ENCODE measurements around the gene DPF3.
"Not testable (repeated sequence)": the region's sequence is repeated elsewhere in the genome, so short reads cannot be mapped to it uniquely, and the experiment has no call there.

Gene DPF3

DNA sequence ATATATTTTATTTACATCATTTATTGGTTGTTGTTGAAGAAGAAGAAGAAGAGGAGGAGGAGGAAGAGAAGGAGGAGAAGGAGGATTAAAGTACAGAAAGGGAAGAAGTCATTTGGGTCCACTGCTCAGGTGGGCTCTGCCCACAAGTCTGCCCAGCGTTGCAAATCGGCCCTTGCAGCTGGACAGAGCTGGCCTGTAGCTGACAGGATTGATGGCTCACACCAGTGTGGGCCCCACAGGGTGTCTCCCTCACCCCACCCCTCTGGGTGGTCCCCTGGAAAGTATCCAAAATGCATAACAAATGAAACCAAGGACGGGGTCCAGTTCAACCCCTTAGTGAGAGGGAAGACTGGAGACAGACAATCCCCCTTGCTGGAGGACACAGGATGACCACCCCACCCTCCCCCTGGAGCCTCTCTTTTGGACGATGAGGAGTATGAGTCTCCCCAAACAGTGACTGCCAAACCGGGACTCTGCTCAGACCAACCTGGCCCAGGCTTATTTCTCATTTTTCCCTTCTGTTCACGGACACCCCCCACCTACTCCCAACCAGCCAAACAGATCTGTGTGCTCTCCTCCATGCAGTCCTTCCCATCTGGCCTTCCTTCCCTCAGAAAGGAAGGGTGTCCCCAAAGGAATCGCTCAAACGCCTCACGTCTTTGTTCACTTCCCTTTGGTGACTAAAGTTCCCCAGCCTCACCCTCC, 17.7 kb downstream of the DPF3 start:
- TF ChIP-seq SPI1 (IDR thresholded peaks at IDR 0.05; ENCODE audit: low read depth, low read length) (no peak), POLR2A (IDR thresholded peaks at IDR 0.05; ENCODE audit: low read depth, low read length) (no peak), PAX5 (IDR thresholded peaks at IDR 0.05; ENCODE audit: insufficient read depth, low read length, severe bottlenecking) (no peak), POU2F2 (IDR thresholded peaks at IDR 0.05; ENCODE audit: low read depth, low read length) (no peak), POLR2AphosphoS5 (IDR thresholded peaks at IDR 0.05; ENCODE audit: low read depth, low read length) (no peak), TAF1 (IDR thresholded peaks at IDR 0.05; ENCODE audit: low read depth, low read length) (no peak)
- DNase-seq (ENCODE audit: insufficient read length, low spot score) (no peak), FAIRE-seq (no peak)

DNA sequence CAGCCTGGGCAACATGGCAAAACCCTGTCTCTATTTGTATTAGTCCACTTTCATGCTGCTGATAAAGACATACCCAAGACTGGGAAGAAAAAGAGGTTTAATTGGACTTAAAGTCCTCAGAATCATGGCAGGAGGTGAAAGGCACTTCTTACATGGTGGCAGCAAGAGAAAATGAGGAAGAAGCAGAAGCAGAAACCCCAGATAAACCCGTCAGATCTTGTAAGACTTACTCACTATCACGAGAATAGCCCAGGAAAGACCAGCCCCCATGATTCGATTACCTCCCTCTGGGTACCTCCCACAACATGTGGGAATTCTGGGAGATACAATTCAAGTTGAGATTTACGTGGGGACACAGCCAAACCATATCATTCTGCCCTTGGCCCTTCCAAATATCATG, 23.0 kb downstream of the DPF3 start:
- DNase-seq (ENCODE audit: insufficient read length, low spot score); FAIRE-seq: not testable (repeated sequence)

GRCh38 chr14:72869407-72870329, 24.2 kb downstream of the DPF3 start:
- DNase-seq (ENCODE audit: insufficient read length, low spot score) (no peak), FAIRE-seq (no peak)
- TF ChIP-seq SPI1 (IDR thresholded peaks at IDR 0.05; ENCODE audit: low read depth, low read length) (no peak), POLR2AphosphoS5 (IDR thresholded peaks at IDR 0.05; ENCODE audit: low read depth, low read length) (no peak), POU2F2 (IDR thresholded peaks at IDR 0.05; ENCODE audit: low read depth, low read length) (no peak), POLR2A (IDR thresholded peaks at IDR 0.05; ENCODE audit: low read depth, low read length) (no peak), TAF1 (IDR thresholded peaks at IDR 0.05; ENCODE audit: low read depth, low read length) (no peak), PAX5 (IDR thresholded peaks at IDR 0.05; ENCODE audit: insufficient read depth, low read length, severe bottlenecking) (no peak)

GRCh38 chr14:72868500-72868899, 25.4 kb downstream of the DPF3 start:
- TF ChIP-seq PAX5 (IDR thresholded peaks at IDR 0.05; ENCODE audit: insufficient read depth, low read length, severe bottlenecking) (no peak), POU2F2 (IDR thresholded peaks at IDR 0.05; ENCODE audit: low read depth, low read length) (no peak), POLR2AphosphoS5 (IDR thresholded peaks at IDR 0.05; ENCODE audit: low read depth, low read length) (no peak), SPI1 (IDR thresholded peaks at IDR 0.05; ENCODE audit: low read depth, low read length) (no peak)
- FAIRE-seq: no peak

GRCh38 chr14:72864712-72865365, 29.1 kb downstream of the DPF3 start:
- DNase-seq (ENCODE audit: insufficient read length, low spot score) (no peak), FAIRE-seq (no peak)
- no peak for TF ChIP-seq TAF1 (IDR thresholded peaks at IDR 0.05; ENCODE audit: low read depth, low read length)
- no peak for TF ChIP-seq POLR2AphosphoS5 (IDR thresholded peaks at IDR 0.05; ENCODE audit: low read depth, low read length)
- TF ChIP-seq POU2F2 (IDR thresholded peaks at IDR 0.05; ENCODE audit: low read depth, low read length): no peak
- no peak for TF ChIP-seq PAX5 (IDR thresholded peaks at IDR 0.05; ENCODE audit: insufficient read depth, low read length, severe bottlenecking)
- TF ChIP-seq POLR2A (IDR thresholded peaks at IDR 0.05; ENCODE audit: low read depth, low read length): no peak
- TF ChIP-seq SPI1 (IDR thresholded peaks at IDR 0.05; ENCODE audit: low read depth, low read length): no peak

More at GRCh38 chr14:72868500-72868899, 25.4 kb downstream of the DPF3 start:
- DNase-seq (ENCODE audit: insufficient read length, low spot score): no peak

GRCh38 chr14:72863216-72864006, 30.5 kb downstream of the DPF3 start:
- DNase-seq (ENCODE audit: insufficient read length, low spot score) (peak; percentile 10), FAIRE-seq (peak; percentile 5)
- no peak for TF ChIP-seq TAF1 (IDR thresholded peaks at IDR 0.05; ENCODE audit: low read depth, low read length)
- no peak for TF ChIP-seq PAX5 (IDR thresholded peaks at IDR 0.05; ENCODE audit: insufficient read depth, low read length, severe bottlenecking)
- TF ChIP-seq SPI1 (IDR thresholded peaks at IDR 0.05; ENCODE audit: low read depth, low read length): peak; percentile 41

- FAIRE-seq (no peak), DNase-seq (ENCODE audit: insufficient read length, low spot score) (no peak)
- TF ChIP-seq POU2F2 (IDR thresholded peaks at IDR 0.05; ENCODE audit: low read depth, low read length) (no peak), SPI1 (IDR thresholded peaks at IDR 0.05; ENCODE audit: low read depth, low read length) (no peak)
These were observed 37.2 kb downstream of the DPF3 start for GRCh38 chr14:72856530-72857266.

DNA sequence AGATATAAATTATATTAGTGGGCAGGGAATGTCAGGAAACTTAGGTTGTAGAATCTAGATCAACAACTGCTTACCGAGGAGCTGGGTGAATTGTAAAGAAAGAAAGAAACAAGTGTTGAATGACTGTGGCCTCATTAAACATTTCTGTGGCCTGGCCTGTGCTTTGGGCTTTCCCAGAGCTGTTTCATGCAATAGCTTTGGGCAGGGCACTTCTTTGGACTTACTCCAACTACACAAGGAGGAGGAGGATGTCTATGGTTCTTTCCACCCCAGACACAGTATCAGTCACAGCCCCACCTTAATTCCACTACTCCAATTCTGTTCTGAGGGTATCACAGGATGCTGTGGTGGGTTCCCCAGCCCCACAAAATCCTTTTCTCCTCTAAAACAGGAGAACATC, 38.0 kb downstream of the DPF3 start:
- DNase-seq (ENCODE audit: insufficient read length, low spot score) (no peak), FAIRE-seq (no peak)
- TF ChIP-seq POLR2A (IDR thresholded peaks at IDR 0.05; ENCODE audit: low read depth, low read length): no peak
- no peak for TF ChIP-seq SPI1 (IDR thresholded peaks at IDR 0.05; ENCODE audit: low read depth, low read length)
- TF ChIP-seq POU2F2 (IDR thresholded peaks at IDR 0.05; ENCODE audit: low read depth, low read length): no peak
- no peak for TF ChIP-seq POLR2AphosphoS5 (IDR thresholded peaks at IDR 0.05; ENCODE audit: low read depth, low read length)
- TF ChIP-seq TAF1 (IDR thresholded peaks at IDR 0.05; ENCODE audit: low read depth, low read length): no peak
- TF ChIP-seq PAX5 (IDR thresholded peaks at IDR 0.05; ENCODE audit: insufficient read depth, low read length, severe bottlenecking): no peak

DNA sequence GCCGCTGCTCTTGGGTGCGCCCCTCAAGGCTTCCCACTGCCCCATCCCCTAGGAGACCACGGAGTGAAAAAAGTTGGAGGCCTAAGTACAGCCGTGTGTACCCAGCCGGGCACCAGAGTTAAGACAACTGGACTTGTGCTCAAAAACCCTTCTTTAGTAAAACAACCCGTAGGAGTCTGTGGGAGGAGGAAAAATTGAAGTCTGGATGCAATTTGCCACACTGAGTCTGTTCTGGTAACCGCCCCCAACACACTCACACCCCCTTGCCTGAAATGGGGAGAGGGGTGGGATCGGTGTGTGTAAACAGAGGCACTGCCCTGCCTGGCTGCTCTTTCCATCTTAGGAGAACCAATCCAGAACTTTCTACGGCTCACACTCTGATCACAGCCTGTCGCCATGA, 41.7 kb downstream of the DPF3 start:
- no peak for TF ChIP-seq POU2F2 (IDR thresholded peaks at IDR 0.05; ENCODE audit: low read depth, low read length)
- no peak for TF ChIP-seq POLR2A (IDR thresholded peaks at IDR 0.05; ENCODE audit: low read depth, low read length)
- no peak for TF ChIP-seq SPI1 (IDR thresholded peaks at IDR 0.05; ENCODE audit: low read depth, low read length)
- TF ChIP-seq TAF1 (IDR thresholded peaks at IDR 0.05; ENCODE audit: low read depth, low read length): no peak
- TF ChIP-seq PAX5 (IDR thresholded peaks at IDR 0.05; ENCODE audit: insufficient read depth, low read length, severe bottlenecking): no peak
- TF ChIP-seq POLR2AphosphoS5 (IDR thresholded peaks at IDR 0.05; ENCODE audit: low read depth, low read length): no peak
- no peak for FAIRE-seq
- DNase-seq (ENCODE audit: insufficient read length, low spot score): no peak
